ENCODE data around the gene COL23A1. TPM values are rescaled to one million over a fixed set of nuclear protein-coding genes. Genes with fewer than 3 reads are reported as not detected.

The COL23A1 gene
- total RNA-seq, 4 donors from 2014 or later, result 7.9 to 20.4 (median 12.0) TPM

DNA sequence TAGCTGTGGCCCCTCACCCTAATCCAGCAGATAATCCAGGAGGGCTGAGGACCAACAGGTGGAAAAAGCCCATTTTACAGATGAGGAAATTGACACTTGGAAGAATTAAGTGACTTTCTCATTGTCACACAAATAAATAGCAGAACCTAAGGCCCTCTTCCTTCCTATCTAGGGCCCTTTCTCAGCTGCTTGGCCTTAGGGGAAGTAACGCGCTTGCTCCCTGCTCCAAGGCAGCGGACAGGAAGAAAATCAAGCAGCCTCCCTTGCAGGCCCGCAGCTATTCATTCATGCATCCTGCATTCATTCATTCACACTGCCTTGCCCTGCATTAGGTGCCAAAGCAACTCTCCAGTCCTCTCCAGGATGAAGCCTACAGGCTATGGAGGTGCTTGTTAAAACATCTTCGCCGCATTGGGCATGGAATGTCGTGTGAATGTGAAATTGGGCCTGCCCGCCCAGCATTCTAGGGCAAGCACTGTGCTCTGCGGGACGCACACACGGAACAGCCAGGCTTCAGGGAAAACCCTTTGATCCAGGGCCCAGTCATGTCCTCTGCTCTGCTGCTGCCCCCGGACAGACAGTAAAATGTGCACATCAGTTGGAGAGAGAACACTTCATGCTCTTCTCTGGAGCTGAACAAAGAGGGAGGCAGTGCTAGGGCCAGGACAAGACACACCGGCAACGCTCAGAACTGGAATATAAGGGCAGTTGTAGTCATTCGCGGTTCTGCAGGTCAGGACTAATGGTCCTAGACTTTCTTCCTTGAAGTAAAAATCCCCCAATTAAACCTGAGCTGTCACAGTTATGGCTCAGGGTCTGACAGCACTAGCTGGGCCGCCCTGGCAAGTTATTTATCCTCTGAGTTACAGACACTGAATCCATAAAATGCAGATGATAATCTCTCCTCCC is 166.0 kb downstream of the COL23A1 start:
- Histone ChIP-seq H3K36me3 (no peaks in the 10 kb centered on the region), H3K4me3 (no peak overlapping the region), H3K9me3 (no peaks in the 10 kb centered on the region), H3K27ac (no peak overlapping the region), H3K4me1 (no peaks in the 10 kb centered on the region), H3K27me3 (no peaks in the 10 kb centered on the region)
- DNase-seq (ENCODE audit: low spot score in 2 of 2), result no peak
- TF ChIP-seq POLR2A (IDR thresholded peaks at IDR 0.05), result no peak
- no peak for TF ChIP-seq EP300 (IDR thresholded peaks at IDR 0.05)
- TF ChIP-seq, protein P1, sequence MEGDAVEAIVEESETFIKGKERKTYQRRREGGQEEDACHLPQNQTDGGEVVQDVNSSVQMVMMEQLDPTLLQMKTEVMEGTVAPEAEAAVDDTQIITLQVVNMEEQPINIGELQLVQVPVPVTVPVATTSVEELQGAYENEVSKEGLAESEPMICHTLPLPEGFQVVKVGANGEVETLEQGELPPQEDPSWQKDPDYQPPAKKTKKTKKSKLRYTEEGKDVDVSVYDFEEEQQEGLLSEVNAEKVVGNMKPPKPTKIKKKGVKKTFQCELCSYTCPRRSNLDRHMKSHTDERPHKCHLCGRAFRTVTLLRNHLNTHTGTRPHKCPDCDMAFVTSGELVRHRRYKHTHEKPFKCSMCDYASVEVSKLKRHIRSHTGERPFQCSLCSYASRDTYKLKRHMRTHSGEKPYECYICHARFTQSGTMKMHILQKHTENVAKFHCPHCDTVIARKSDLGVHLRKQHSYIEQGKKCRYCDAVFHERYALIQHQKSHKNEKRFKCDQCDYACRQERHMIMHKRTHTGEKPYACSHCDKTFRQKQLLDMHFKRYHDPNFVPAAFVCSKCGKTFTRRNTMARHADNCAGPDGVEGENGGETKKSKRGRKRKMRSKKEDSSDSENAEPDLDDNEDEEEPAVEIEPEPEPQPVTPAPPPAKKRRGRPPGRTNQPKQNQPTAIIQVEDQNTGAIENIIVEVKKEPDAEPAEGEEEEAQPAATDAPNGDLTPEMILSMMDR (IDR thresholded peaks at IDR 0.05), result no peak
- WGBS, 2 donors, result 69 to 74% methylated on average over 17 of the region's 17 CpGs

DNA sequence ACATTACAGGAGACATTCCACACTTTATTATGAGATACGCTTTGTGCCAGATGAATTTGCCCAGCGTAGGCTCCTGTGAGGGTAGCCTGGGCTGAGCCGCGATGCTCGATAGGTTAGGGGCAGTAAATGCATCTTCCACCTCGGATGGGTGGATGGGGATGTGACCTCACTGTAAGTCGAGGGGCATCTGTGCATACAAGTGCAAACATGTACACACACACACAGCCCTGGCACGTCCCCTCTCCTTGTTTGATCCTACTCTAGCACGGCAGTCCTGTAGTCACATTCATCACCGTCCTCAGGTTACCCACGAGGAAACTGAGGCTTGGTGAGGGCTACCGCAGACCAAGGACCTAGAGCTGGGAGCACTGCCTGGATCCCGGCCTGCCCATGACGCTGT is 166.8 kb downstream of the COL23A1 start:
- H3K27ac ChIP-seq, result no peak overlapping the region
- no peak for DNase-seq (ENCODE audit: low spot score in 2 of 2)
- no peaks in the 10 kb centered on the region for H3K4me1 ChIP-seq
- no peaks in the 10 kb centered on the region for H3K36me3 ChIP-seq
- TF ChIP-seq EP300 (IDR thresholded peaks at IDR 0.05), result no peak
- no peak for TF ChIP-seq POLR2A (IDR thresholded peaks at IDR 0.05)
- TF ChIP-seq, protein P1 (IDR thresholded peaks at IDR 0.05), result no peak
- no peaks in the 10 kb centered on the region for H3K9me3 ChIP-seq
- WGBS, 2 donors, result 90 to 94% methylated on average over 14 of the region's 14 CpGs
- H3K4me3 ChIP-seq, result no peak overlapping the region
- H3K27me3 ChIP-seq, result no peaks in the 10 kb centered on the region

DNA sequence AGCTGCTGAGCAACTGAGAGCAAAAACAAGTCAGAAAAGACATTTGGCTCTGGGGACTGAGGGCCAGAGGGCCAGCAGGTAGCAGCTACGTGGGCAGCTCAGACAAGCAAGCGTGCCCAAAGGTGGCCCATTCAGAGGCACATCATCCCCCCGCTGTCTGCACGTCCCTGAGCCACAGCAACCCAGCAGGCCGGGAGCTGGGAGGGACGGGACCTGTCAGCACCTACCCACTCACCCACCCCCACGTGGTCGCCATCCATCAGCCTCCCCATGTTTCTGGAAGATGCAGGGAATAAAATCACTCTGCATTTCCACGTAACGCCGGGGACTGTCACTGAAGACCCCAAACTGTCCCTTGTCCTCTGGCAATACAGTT is 167.8 kb downstream of the COL23A1 start:
- Histone ChIP-seq H3K36me3 (no peaks in the 10 kb centered on the region), H3K4me1 (no peaks in the 10 kb centered on the region), H3K9me3 (no peaks in the 10 kb centered on the region), H3K27me3 (no peaks in the 10 kb centered on the region), H3K4me3 (no peak overlapping the region), H3K27ac (no peak overlapping the region)
- 87 to 88% methylated on average over 9 to 11 of the region's 11 CpGs for WGBS, 2 donors
- no peak for DNase-seq (ENCODE audit: low spot score in 2 of 2)
- TF ChIP-seq, protein P1 (IDR thresholded peaks at IDR 0.05), result no peak
- TF ChIP-seq POLR2A (IDR thresholded peaks at IDR 0.05), result no peak
- TF ChIP-seq EP300 (IDR thresholded peaks at IDR 0.05), result no peak

DNA sequence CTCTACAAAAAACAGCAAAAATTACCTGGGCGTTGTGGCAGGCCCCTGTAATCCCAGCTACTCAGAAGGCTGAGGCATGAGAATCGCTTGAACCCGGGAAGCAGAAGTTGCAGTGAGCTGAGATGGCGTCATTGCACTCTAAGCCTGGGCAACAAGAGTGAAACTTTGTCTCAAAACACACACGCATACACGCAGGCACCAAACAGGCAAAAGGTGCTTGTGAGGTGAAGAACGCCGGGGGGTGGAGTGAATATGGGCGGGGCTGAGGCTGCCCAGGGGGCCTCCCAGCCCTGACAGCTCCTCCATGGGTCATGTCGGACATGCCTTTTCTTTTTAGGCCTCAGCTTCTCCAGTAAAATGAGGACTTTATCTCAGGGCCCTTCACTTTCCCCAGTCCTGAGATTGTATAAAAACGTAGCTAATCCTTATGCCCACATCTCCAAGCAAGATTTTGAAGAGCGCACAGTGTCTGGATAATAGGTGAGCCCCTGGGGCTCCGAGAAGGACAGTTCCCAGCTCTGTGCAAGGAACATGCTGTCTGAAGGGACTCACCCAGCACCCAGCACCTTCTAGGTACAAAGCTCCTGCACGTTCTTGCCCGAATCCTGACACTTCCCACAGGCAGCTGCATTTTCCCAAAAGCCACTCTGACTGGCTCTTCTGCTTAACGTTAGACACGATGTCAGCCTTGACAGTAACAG is 168.3 kb downstream of the COL23A1 start:
- Histone ChIP-seq H3K27me3 (no peaks in the 10 kb centered on the region), H3K36me3 (no peaks in the 10 kb centered on the region), H3K9me3 (no peaks in the 10 kb centered on the region), H3K4me3 (no peak overlapping the region), H3K27ac (no peak overlapping the region), H3K4me1 (no peaks in the 10 kb centered on the region)
- TF ChIP-seq POLR2A (IDR thresholded peaks at IDR 0.05), result no peak
- TF ChIP-seq EP300 (IDR thresholded peaks at IDR 0.05), result no peak
- TF ChIP-seq, protein P1 (IDR thresholded peaks at IDR 0.05), result no peak
- DNase-seq (ENCODE audit: low spot score in 2 of 2), result no peak
- WGBS, 2 donors, result 81 to 82% methylated on average over 17 of the region's 17 CpGs

DNA sequence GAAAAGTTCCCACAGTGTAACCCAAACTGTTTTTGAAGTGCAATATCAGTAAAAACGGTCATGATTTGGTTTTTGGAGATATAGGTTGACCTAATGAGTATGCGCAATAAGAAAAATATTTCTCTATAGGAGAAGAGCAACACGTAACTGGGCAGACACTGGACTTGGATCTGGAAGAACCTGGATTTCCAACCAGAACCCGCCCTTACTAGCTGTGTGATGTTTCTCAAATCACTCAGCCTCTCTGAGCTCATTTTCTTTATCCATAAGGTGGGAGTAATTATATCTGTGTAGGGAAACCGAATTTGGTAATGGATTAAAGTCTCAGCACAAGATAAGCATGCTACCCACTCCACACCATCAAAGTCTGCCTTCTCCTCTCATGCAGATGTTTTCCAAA is 169.1 kb downstream of the COL23A1 start:
- TF ChIP-seq EP300 (IDR thresholded peaks at IDR 0.05) (no peak), POLR2A (IDR thresholded peaks at IDR 0.05) (no peak)
- TF ChIP-seq, protein P1 (IDR thresholded peaks at IDR 0.05), result no peak
- no peak overlapping the region for H3K27ac ChIP-seq
- no peak for DNase-seq (ENCODE audit: low spot score in 2 of 2)

More for the DNA sequence above, 169.1 kb downstream of the COL23A1 start:
- Histone ChIP-seq H3K4me1 (no peaks in the 10 kb centered on the region), H3K36me3 (no peaks in the 10 kb centered on the region), H3K9me3 (no peaks in the 10 kb centered on the region), H3K27me3 (no peaks in the 10 kb centered on the region), H3K4me3 (no peak overlapping the region)
- 83% methylated on average over 5 of the region's 5 CpGs for WGBS, 2 donors

All from tibial nerve (tissue), 4 donors.